Fibroblast of lung (primary cell): ENCODE results near the gene PTDSS2.

Experiments used
- CTCF ChIP-seq, 2 donors: IDR thresholded peaks in 1 of 2; conservative IDR thresholded peaks in 1 of 2; 1 replicate in 1 of 2; 2 replicates in 1 of 2; pipeline ENCODE4 v1.5.1; 2011 to 2012; ENCODE audit warnings: low read length in 2 of 2, control low read depth in 1 of 2, inconsistent platforms in 1 of 2, low read depth in 1 of 2, mild to moderate bottlenecking in 1 of 2
- EZH2 ChIP-seq: IDR thresholded peaks from 2 replicates; pipeline ENCODE4 v1.5.1; 2012; ENCODE audit warnings: low read length, control low read depth, mild to moderate bottlenecking; ENCODE audit errors: missing control alignments

GRCh38 chr11:502288-503178 lies 52.5 kb downstream of the PTDSS2 start:
- TF ChIP-seq CTCF (conservative IDR thresholded peaks at IDR 0.05 in 1 of 2, IDR thresholded peaks at IDR 0.05 in 1 of 2; ENCODE audit: low read depth in 1 of 2, low read length in 2 of 2) (no peak), EZH2 (no peak)
